ENCODE results near the gene STOML2. TPM values are rescaled to one million over a fixed set of nuclear protein-coding genes. Genes with fewer than 3 reads are reported as not detected.
"Not testable (repeated sequence)": the region's sequence is repeated elsewhere in the genome, so short reads cannot be mapped to it uniquely, and the experiment has no call there.

The STOML2 gene, protein sequence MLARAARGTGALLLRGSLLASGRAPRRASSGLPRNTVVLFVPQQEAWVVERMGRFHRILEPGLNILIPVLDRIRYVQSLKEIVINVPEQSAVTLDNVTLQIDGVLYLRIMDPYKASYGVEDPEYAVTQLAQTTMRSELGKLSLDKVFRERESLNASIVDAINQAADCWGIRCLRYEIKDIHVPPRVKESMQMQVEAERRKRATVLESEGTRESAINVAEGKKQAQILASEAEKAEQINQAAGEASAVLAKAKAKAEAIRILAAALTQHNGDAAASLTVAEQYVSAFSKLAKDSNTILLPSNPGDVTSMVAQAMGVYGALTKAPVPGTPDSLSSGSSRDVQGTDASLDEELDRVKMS
- polyA plus RNA-seq (ENCODE audit: low read depth in 6 of 6): 100 to 1,000 TPM in 3 of 6 donors, 10 to 100 TPM in 3; 82.9 to 215 (median 95.8) TPM

DNA sequence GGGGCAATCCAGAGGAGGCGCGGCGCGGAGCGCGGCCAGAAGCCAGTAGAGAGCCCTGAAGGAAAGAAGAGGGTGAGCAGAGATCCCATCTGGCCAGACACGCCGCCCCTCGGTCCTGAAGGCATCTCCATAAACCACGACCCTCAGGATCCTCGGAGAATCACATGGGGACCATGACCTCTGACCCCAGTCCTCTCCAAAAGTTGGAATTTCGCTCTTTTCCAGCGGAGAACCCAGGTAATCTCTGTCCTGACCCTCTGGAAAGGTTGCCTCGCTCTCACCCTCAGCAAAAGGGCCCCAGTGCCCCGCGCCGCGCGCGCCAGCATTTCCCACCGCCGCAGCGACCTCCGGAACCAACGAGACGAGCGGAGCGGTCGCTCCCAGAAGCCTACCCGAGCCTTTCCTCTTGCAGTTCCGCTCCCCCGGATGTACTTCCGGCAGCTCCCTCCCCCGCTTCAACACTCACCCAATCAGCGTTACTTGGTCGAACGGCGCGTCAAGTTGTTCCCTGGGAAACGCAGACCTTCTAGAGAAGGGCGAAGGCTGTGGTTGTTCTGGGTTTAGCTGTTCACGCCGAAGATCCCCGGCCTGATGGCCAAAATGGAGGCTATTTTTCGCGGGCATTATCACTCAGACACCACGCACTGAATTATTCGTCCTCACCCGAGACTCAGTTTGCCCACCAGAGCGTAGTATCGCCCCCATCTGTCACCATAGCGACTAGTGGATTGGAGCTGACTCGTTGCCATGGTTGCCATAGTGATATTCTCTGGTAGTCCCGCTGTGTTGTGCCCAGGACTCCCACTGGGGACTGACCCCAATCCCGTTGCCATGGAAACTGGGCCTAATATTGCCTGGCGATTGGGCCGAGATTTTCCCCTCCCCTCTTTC is at the start of gene STOML2:
STOML2 (minus strand) TSS at position 363 of the 891 bp plus-strand sequence; CDS start at position 326, 37 bp downstream.
- DNase-seq: peak; percentile 93
- Mint-ChIP-seq H3K36me3 (peaks cover 7 to 12% of the 10 kb centered on the region in 2 donors), H3K9me3 (no peaks in the 10 kb centered on the region), H3K4me3 (peak within 1 kb of the TSS; percentile 85 to 98 (median 92)), H3K27me3 (no peaks in the 10 kb centered on the region), H3K27ac (peak within 1 kb of the TSS; percentile 94 to 100 (median 98)), H3K4me1 (peaks cover 21 to 36% (median 32%) of the 10 kb centered on the region in 3 donors)
- peak; percentile 94 to 96 for ATAC-seq (ENCODE audit: low read depth in 2 of 2)

DNA sequence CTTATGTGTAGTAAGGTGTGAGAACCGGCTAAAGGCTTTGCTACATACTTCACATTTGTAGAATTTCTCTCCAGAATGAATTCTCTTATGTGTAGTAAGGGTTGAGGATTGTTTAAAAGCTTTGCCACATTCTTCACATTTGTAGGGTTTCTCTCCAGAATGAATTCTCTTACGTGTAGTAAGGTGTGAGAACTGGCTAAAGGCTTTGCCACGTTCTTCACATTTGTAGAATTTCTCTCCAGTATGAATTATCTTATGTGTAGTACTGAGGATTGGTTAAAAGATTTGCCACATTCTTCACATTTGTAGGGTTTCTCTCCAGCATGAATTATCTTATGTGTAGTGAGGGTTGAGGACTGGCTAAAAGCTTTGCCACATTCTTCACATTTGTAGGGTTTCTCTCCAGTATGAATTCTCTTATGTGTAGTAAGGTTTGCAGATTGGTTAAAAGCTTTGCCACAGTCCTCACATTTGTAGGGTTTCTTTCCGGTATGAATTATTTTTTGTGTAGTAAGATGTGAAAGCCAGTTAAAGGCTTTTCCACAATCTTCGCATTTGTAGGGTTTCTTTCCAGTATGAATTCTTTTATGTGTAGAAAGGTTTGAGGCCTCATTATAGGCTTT is 45.1 kb upstream of the STOML2 start:
- H3K36me3 Mint-ChIP-seq: peaks cover 0 to 18% of the 10 kb centered on the region in 2 donors
- H3K4me1 Mint-ChIP-seq; H3K4me3 Mint-ChIP-seq; DNase-seq; ATAC-seq (ENCODE audit: low read depth in 2 of 2); H3K27me3 Mint-ChIP-seq; H3K27ac Mint-ChIP-seq: not testable (repeated sequence)
- H3K9me3 Mint-ChIP-seq: peaks cover 20 to 63% (median 49%) of the 10 kb centered on the region in 7 donors

DNA sequence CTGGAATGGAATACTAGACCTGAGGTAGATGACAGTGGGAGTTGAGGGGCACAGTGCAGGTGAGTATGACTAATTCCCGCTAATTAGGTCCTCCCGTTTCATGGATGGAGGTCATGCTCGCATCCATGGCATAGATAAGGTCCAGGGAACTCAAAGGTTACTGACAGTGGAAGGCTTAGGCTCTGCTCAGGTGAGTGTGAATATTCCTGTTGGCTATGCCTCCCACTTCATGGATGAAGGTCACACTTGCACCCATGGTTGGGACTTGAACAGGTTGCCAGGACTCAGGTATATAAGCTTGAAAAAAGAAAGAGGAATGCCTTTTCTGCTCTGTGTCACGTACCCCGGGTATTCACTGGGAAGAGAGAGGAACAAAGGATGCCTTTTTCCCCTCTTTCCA is 39.1 kb upstream of the STOML2 start:
- no peak overlapping the region for H3K27ac Mint-ChIP-seq

DNA sequence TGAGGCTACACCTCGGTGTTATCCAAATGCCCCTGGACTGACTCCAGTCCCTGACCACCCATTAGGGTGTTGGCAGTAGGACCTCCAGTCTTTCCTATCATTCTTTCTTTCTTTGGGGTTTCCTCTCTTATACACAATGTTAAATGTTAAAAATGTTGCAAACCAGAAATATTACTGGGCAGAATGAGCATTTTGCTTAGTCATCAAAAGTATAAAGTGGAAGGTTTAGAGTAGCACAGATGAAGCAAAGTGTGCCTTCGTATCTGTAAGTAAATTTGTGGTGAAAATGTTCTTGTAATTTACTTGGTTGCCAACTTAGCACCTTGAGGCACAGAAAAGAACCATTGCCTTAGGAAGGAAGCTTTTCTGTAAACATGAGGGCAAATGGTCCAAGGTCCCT is 37.2 kb upstream of the STOML2 start:
- ATAC-seq (ENCODE audit: low read depth in 2 of 2): no peak
- Mint-ChIP-seq H3K9me3 (peaks cover 0 to 38% (median 22%) of the 10 kb centered on the region in 7 donors), H3K4me1 (no peaks in the 10 kb centered on the region), H3K36me3 (peaks cover 0 to 7% of the 10 kb centered on the region in 2 donors), H3K4me3 (no peak overlapping the region), H3K27ac (no peak overlapping the region), H3K27me3 (peaks cover 0 to 14% (median 4%) of the 10 kb centered on the region in 3 donors)
- DNase-seq: no peak

More for the DNA sequence above, 39.1 kb upstream of the STOML2 start:
- Mint-ChIP-seq H3K36me3 (peaks cover 0 to 7% of the 10 kb centered on the region in 2 donors), H3K4me1 (no peaks in the 10 kb centered on the region), H3K27me3 (peaks cover 0 to 9% (median 4%) of the 10 kb centered on the region in 3 donors), H3K9me3 (peaks cover 2 to 50% (median 29%) of the 10 kb centered on the region in 7 donors), H3K4me3 (no peak overlapping the region)
- DNase-seq: no peak
- no peak for ATAC-seq (ENCODE audit: low read depth in 2 of 2)

DNA sequence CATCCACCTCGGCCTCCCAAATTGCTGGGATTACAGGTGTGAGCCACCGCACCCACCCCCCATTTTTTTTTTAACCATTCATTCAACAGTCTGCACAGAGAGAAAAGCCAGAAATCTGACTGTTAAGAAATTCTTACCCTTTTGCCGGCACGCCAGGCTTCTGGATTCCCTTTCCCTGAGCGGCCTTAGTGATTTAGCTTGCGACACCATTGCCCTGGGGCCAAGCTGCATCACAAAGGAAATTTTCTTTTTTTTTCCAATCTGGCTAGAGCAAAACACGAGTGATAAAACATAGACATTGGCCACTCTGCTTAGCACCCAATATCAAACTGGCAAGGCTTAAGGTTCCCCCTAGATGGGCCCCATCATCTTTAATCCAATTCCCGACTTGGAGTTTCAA is 33.9 kb upstream of the STOML2 start:
- Mint-ChIP-seq H3K36me3 (peaks cover 0 to 7% of the 10 kb centered on the region in 2 donors), H3K9me3 (peaks cover 0 to 18% (median 10%) of the 10 kb centered on the region in 7 donors)
- ATAC-seq (ENCODE audit: low read depth in 2 of 2): no peak

DNA sequence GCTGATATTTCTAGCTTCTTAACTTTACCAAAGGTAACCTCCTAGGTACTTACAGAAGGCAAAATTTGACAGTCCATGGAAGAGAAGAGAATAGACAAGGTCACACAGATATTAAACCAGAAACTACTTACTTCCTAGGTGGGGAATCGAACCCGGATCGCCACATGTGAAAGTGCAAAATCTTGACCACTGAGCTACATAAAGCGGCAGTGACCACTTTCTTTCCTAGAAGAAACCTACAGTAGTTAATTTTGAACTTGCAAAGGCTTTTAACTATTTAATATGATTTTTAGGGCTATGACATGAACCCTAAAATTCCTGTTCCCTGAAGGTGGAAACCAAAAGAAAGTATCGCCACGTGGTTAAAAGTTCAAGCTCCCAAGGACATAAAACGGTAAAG is 33.1 kb upstream of the STOML2 start:
- no peak overlapping the region for H3K27ac Mint-ChIP-seq
- no peaks in the 10 kb centered on the region for H3K4me1 Mint-ChIP-seq
- peaks cover 0 to 13% (median 6%) of the 10 kb centered on the region in 7 donors for H3K9me3 Mint-ChIP-seq
- DNase-seq: no peak
- no peak overlapping the region for H3K4me3 Mint-ChIP-seq
- no peak for ATAC-seq (ENCODE audit: low read depth in 2 of 2)
- peaks cover 0 to 5% of the 10 kb centered on the region in 2 donors for H3K36me3 Mint-ChIP-seq
- H3K27me3 Mint-ChIP-seq: peaks cover 4 to 23% (median 9%) of the 10 kb centered on the region in 3 donors

More for the DNA sequence above, 33.9 kb upstream of the STOML2 start:
- no peak for DNase-seq
- no peak overlapping the region for H3K27ac Mint-ChIP-seq
- peaks cover 4 to 23% (median 9%) of the 10 kb centered on the region in 3 donors for H3K27me3 Mint-ChIP-seq
- H3K4me3 Mint-ChIP-seq: no peak overlapping the region
- no peaks in the 10 kb centered on the region for H3K4me1 Mint-ChIP-seq

DNA sequence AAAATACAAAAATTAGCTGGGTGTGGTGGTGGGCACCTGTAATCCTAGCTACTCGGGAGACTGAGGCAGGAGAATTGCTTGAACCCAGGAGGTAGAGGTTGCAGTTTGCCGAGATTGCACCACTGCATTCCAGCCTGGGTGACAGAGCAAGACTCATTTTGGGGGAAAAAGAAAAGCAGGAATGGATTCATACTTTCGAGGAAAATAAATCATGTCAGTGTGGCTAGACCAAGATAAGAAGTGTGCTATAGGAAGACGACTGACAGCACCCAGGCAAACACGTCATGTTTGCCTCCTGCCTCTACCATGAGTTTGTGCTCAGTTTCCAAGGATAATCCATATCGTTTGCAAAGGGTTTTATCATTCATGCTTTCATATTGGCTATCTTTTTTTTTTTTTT is 32.0 kb upstream of the STOML2 start:
- DNase-seq: no peak
- no peaks in the 10 kb centered on the region for H3K4me1 Mint-ChIP-seq
- H3K9me3 Mint-ChIP-seq: peaks cover 0 to 17% (median 4%) of the 10 kb centered on the region in 7 donors
- peaks cover 4 to 23% (median 9%) of the 10 kb centered on the region in 3 donors for H3K27me3 Mint-ChIP-seq
- no peak overlapping the region for H3K4me3 Mint-ChIP-seq
- no peaks in the 10 kb centered on the region for H3K36me3 Mint-ChIP-seq
- H3K27ac Mint-ChIP-seq: no peak overlapping the region
- no peak for ATAC-seq (ENCODE audit: low read depth in 2 of 2)

DNA sequence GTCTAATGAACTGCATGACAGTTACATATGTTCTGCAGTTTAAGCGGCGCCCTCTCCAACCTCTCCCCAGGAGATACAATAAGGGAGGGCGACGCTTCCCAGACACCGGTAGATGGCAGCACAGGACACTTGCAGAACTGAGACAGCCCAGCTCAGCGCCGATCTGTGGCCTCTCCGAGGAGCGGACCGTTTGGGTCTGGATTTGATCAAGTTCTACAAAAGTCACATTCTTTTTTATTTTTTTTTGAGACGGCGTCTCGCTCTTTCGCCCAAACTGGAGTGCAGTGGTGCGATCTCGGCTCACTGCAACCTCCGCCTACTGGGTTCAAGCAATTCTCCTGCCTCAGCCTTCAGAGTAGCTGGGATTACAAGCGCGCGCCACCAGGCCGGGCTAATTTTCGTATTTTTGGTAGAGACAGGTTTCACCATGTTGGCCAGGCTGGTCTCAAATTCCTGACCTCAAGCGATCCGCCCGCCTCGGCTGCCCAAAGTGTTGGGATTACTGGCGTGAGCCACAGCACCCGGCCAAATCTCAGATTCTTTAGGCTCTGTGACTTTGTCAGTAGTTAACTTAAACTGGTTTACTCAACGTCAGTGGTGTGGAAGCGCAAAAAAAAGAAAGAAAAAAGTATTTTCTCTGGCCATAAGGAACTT is 14.1 kb upstream of the STOML2 start:
- no peaks in the 10 kb centered on the region for H3K27me3 Mint-ChIP-seq
- H3K4me1 Mint-ChIP-seq: peaks cover 37 to 43% (median 37%) of the 10 kb centered on the region in 3 donors
- peak overlapping the region; percentile 85 to 98 (median 96) for H3K4me3 Mint-ChIP-seq

DNA sequence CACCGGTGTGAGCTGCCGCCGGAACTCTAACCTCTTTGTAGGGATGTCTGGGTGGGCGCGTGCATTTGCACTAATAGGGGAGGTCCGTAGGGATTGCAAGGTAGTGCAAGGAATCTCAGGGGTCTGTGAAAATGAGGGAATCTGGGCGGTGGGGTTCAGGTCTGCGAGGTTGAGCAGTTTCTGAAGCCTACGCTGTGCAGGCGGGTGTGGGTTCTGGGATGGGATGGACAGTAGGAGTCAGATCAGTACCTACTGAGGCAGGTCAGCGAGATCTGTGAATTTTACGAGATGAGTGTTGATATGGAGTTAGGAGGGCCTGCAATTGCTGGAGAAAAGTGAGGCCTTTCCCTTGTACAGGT is 13.6 kb upstream of the STOML2 start:
- no peak for ATAC-seq (ENCODE audit: low read depth in 2 of 2)
- H3K4me3 Mint-ChIP-seq: peak overlapping the region; percentile 85 to 98 (median 96)
- peaks cover 0 to 3% (median 0%) of the 10 kb centered on the region in 7 donors for H3K9me3 Mint-ChIP-seq
- H3K27me3 Mint-ChIP-seq: no peaks in the 10 kb centered on the region
- no peak for DNase-seq
- peak overlapping the region; percentile 89 to 99 (median 95) for H3K27ac Mint-ChIP-seq
- peaks cover 42 to 48% (median 43%) of the 10 kb centered on the region in 3 donors for H3K4me1 Mint-ChIP-seq
- H3K36me3 Mint-ChIP-seq: no peaks in the 10 kb centered on the region

More for the DNA sequence above, 14.1 kb upstream of the STOML2 start:
- Mint-ChIP-seq H3K36me3 (no peaks in the 10 kb centered on the region), H3K9me3 (peaks cover 0 to 2% (median 0%) of the 10 kb centered on the region in 7 donors), H3K27ac (peak overlapping the region; percentile 89 to 99 (median 95))
- DNase-seq: peak; percentile 87
- ATAC-seq (ENCODE audit: low read depth in 2 of 2): peak; percentile 74

DNA sequence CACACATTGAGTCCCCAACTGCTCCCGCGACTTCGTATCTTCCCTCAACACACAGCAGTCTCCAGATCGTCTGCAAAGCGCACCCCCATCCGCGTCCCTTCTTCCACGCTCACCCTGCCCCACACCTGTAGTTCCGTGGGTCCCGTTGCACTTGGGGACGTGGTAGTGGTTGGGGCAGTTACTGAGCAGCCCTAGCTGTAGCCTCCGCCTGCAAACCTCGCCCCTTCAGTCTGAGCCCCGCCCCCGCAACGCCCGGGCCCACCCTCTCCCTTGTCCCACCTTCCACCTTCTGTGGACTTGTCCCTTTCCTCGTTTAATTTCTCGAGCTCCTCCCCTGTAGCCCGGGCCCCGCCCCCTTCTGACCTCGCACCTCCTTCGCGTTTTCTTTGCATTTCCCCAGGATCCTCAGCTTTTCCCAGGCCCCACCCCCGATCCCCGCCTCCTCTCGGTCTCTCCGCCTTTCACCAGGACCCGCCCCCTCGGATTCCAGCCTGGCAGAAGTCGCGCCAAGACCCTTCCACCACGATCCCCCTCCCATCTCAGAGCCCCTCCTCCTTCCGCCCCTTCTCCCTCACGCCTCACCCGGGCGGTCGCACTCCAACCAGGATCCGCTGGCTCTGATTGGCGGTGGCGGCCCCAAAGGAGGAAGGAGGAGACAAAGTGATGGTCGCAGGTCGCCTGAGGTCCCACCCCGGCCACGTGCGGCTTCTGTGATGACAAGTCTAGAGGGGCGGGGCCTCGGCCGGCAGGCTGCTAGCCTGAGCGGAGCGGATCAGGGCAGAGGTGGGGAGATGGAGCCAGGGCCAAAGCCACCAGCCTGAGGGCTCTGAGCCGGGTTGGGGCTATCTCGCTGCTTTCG is 13.0 kb upstream of the STOML2 start, which contains the start of gene ATOSB:
ATOSB (minus strand) TSS at position 183 of the 859 bp plus-strand sequence. CDS start 7,588 bp downstream, outside the sequence.
- no peaks in the 10 kb centered on the region for H3K27me3 Mint-ChIP-seq
- ATAC-seq (ENCODE audit: low read depth in 2 of 2): peak; percentile 74 to 77

DNA sequence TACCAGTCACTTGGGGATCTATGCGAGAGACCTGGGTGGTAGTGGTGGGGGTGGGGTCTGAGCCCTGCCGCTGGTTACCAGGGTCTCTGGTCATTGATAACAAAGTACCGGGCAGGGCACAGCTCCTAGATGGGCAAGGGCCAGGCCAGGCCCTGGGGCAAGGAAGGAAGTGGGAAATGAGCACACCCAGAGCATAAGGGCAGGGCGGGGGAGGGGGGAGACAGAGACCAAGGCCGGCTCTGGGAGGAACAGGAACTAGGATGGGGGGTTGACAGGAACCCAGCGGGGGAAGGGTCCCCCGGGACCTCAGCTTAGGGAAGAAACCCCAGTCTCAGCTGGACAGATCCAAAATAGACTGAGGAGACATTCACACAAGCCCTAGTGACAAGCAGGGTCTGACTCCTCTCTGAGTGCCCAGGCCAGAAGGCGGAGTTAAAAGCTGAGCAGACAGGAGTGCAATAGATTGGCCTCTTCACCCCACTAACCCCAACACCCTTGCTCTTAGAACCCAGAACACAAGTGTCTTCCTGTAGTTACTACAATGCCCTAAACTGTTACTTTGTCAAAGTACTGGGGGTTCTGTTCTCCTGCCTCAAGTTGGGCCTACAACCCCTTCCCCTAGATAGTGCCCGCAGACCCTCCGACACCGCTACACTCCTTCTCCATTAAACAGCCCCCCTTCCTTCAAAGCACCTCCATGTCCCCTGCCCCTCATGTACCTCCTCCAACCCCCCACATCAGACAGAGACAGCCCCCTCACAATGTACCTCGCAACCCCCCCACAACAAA is 12.1 kb upstream of the STOML2 start:
- Mint-ChIP-seq H3K36me3 (no peaks in the 10 kb centered on the region), H3K27ac (peak overlapping the region in 5 of 6 donors; percentile 89 to 99 (median 92)), H3K9me3 (peaks cover 0 to 3% (median 0%) of the 10 kb centered on the region in 7 donors), H3K4me1 (peaks cover 52 to 57% (median 56%) of the 10 kb centered on the region in 3 donors), H3K27me3 (no peaks in the 10 kb centered on the region), H3K4me3 (peak overlapping the region; percentile 85 to 98 (median 96))
- no peak for ATAC-seq (ENCODE audit: low read depth in 2 of 2)
- peak; percentile 25 for DNase-seq

More for the DNA sequence above, 13.0 kb upstream of the STOML2 start, which contains the start of gene ATOSB:
- peak; percentile 93 for DNase-seq
- H3K9me3 Mint-ChIP-seq: peaks cover 0 to 3% (median 0%) of the 10 kb centered on the region in 7 donors
- peaks cover 48 to 52% (median 49%) of the 10 kb centered on the region in 3 donors for H3K4me1 Mint-ChIP-seq
- peak within 1 kb of the TSS; percentile 89 to 99 (median 96) for H3K27ac Mint-ChIP-seq
- no peaks in the 10 kb centered on the region for H3K36me3 Mint-ChIP-seq
- peak within 1 kb of the TSS; percentile 85 to 98 (median 96) for H3K4me3 Mint-ChIP-seq
